Smooth muscle cell (in vitro differentiated cells): Measurements from ENCODE around the gene C9orf78. TPM values are rescaled to one million over a fixed set of nuclear protein-coding genes. Genes with fewer than 3 reads are reported as not detected.

Source experiments
- DNase-seq: peaks from one replicate; lab custom pipeline; 2025; ENCODE audit not compliant: unreplicated experiment; lab: John Stamatoyannopoulos, UW
- H2AFZ ChIP-seq: fragments of 200-600 bp; sonication (generic); 2 replicates; pipeline ENCODE4 v1.6.0; 2016; ENCODE audit warnings: antibody characterized with exemption, low read depth, mild to moderate bottlenecking
- H3F3A ChIP-seq: fragments of 200-600 bp; sonication (generic); 2 replicates; pipeline ENCODE4 v1.6.0; 2017; ENCODE audit warnings: antibody characterized with exemption, low read depth
- H3K27ac ChIP-seq: fragments of 200-600 bp; sonication (generic); 2 replicates; pipeline ENCODE4 v1.5.1; 2016; ENCODE audit warnings: low read depth, mild to moderate bottlenecking
- H3K27me3 ChIP-seq: fragments of 200-600 bp; sonication (generic); 2 replicates; pipeline ENCODE4 v1.6.1; 2016; ENCODE audit warnings: low read depth, mild to moderate bottlenecking
- H3K36me3 ChIP-seq: fragments of 200-600 bp; sonication (generic); 2 replicates; pipeline ENCODE4 v1.5.1; 2016; ENCODE audit warnings: low read depth
- H3K4me1 ChIP-seq: fragments of 200-600 bp; sonication (generic); 2 replicates; pipeline ENCODE4 v1.5.1; 2016; ENCODE audit warnings: low read depth
- H3K4me2 ChIP-seq: fragments of 200-600 bp; sonication (generic); 2 replicates; pipeline ENCODE4 v1.6.0; 2016; ENCODE audit warnings: mild to moderate bottlenecking
- H3K4me3 ChIP-seq: fragments of 200-600 bp; sonication (generic); 2 replicates; pipeline ENCODE4 v1.5.1; 2016; ENCODE audit warnings: mild to moderate bottlenecking
- H3K79me2 ChIP-seq: fragments of 200-600 bp; sonication (generic); 2 replicates; pipeline ENCODE4 v1.6.0; 2016; ENCODE audit warnings: low read depth, mild to moderate bottlenecking
- H3K9ac ChIP-seq: fragments of 200-600 bp; sonication (generic); 2 replicates; pipeline ENCODE4 v1.6.0; 2016; ENCODE audit warnings: low read depth
- H3K9me3 ChIP-seq: fragments of 200-600 bp; sonication (generic); replicated peaks from 2 replicates; pipeline ENCODE4 v1.5.1; 2016; ENCODE audit warnings: low read depth
- H4K20me1 ChIP-seq: fragments of 200-600 bp; sonication (generic); 2 replicates; pipeline ENCODE4 v1.6.0; 2016; ENCODE audit warnings: low read depth
- WGBS: methylation state at CpG from one replicate; pipeline ENCODE4 v1.1.7; 2016; ENCODE audit warnings: low lambda C conversion rate; 5-methylcytosine and 5-hydroxymethylcytosine counted together
- polyA plus RNA-seq: library from polyadenylated mRNA; unstranded; fragments of >200 nt; fragmentation: Nextera tagmentation; extraction: Ambion mirVana; gene quantifications from 2 replicates; pipeline ENCODE4 v1.2.1, GENCODE V29; 2016
- total RNA-seq: library from RNA; depleted of rRNA; stranded (reverse); fragments of >200 nt; gene quantifications from 2 replicates; pipeline ENCODE4 v1.2.3, GENCODE V29; 2014
- TF ChIP-seq, protein P1 (sequence below): fragments of 200-600 bp; sonication (generic); IDR thresholded peaks from 2 replicates; pipeline ENCODE4 v1.5.1; 2017; ENCODE audit warnings: borderline replicate concordance, mild to moderate bottlenecking, antibody characterized with exemption; ENCODE audit not compliant: insufficient read depth, poor library complexity, severe bottlenecking

C9orf78 gene
- total and polyA plus RNA-seq, 2 experiments from 2014 or later: 38.0 to 53.8 TPM

- WGBS: 30% methylated on average over 12 of the region's 12 CpGs
- Histone ChIP-seq H3K36me3 (no peaks in the 10 kb centered on the region), H2AFZ (no peak overlapping the region), H3K9ac (peak overlapping the region; percentile 7), H3K27me3 (no peaks in the 10 kb centered on the region), H3K4me2 (peak overlapping the region; percentile 78), H3K4me1 (peaks cover 12% of the 10 kb centered on the region), H3K27ac (peak overlapping the region; percentile 83), H3K79me2 (peaks cover 53% of the 10 kb centered on the region), H3F3A (peaks cover 16% of the 10 kb centered on the region), H4K20me1 (peaks cover 39% of the 10 kb centered on the region), H3K9me3 (no peaks in the 10 kb centered on the region), H3K4me3 (no peak overlapping the region)
- DNase-seq: no peak
- TF ChIP-seq, protein P1, sequence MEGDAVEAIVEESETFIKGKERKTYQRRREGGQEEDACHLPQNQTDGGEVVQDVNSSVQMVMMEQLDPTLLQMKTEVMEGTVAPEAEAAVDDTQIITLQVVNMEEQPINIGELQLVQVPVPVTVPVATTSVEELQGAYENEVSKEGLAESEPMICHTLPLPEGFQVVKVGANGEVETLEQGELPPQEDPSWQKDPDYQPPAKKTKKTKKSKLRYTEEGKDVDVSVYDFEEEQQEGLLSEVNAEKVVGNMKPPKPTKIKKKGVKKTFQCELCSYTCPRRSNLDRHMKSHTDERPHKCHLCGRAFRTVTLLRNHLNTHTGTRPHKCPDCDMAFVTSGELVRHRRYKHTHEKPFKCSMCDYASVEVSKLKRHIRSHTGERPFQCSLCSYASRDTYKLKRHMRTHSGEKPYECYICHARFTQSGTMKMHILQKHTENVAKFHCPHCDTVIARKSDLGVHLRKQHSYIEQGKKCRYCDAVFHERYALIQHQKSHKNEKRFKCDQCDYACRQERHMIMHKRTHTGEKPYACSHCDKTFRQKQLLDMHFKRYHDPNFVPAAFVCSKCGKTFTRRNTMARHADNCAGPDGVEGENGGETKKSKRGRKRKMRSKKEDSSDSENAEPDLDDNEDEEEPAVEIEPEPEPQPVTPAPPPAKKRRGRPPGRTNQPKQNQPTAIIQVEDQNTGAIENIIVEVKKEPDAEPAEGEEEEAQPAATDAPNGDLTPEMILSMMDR: no peak
These were observed 3.7 kb upstream of the C9orf78 start for GRCh38 chr9:129838707-129839259.

DNA sequence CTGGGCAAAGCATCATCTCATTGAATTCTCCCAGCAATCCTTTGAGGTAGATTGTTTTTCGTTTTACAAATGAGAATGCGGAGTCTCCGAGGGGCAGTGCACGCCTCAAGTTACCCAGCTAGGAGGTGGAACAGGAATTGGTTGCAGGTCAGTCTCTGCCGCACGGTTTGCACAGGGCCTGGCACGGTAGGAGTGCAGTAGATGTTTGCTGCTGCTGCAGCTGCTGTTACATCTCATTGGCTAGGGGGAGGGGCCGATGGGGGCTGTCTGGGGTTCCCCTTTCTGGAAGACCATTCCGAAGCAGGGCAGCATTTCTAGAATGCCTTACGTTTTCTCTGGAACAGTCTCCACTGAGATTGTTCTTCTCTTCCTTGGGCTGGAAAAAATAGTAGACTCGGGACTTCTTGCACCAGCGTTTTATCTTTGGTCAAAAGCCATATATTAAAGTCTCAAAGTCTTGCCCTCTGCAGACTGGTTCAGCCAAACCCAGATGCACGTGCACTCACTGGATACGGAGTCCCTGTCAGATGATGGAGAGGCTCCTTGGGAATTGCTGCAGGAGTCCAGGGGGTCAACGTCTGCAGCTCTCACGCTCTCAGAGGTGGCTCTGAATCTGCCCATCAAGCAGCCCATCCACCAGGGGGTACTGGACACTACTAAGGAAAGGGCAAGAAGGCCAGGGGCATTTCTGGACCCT, 1.4 kb upstream of the C9orf78 start:
- no peak overlapping the region for H3K27ac ChIP-seq
- peaks cover 4% of the 10 kb centered on the region for H3K36me3 ChIP-seq
- WGBS: 70% methylated on average over 16 of the region's 16 CpGs
- H3K4me3 ChIP-seq: peak overlapping the region; percentile 75
- no peaks in the 10 kb centered on the region for H3K9me3 ChIP-seq
- no peaks in the 10 kb centered on the region for H3K27me3 ChIP-seq
- H4K20me1 ChIP-seq: peaks cover 30% of the 10 kb centered on the region
- TF ChIP-seq, protein P1: no peak
- peak overlapping the region; percentile 97 for H3K9ac ChIP-seq
- peaks cover 16% of the 10 kb centered on the region for H3F3A ChIP-seq
- H3K4me2 ChIP-seq: peak overlapping the region; percentile 93
- no peak overlapping the region for H2AFZ ChIP-seq
- no peak for DNase-seq
- H3K79me2 ChIP-seq: peaks cover 44% of the 10 kb centered on the region
- H3K4me1 ChIP-seq: peaks cover 12% of the 10 kb centered on the region

- TF ChIP-seq, protein P1: no peak
- peak overlapping the region; percentile 93 for H3K4me2 ChIP-seq
- H3K9ac ChIP-seq: peak overlapping the region; percentile 97
- peak overlapping the region; percentile 90 for H2AFZ ChIP-seq
- H4K20me1 ChIP-seq: peaks cover 24% of the 10 kb centered on the region
- DNase-seq: no peak
- H3K79me2 ChIP-seq: peaks cover 39% of the 10 kb centered on the region
- peak overlapping the region; percentile 75 for H3K27ac ChIP-seq
- H3K27me3 ChIP-seq: no peaks in the 10 kb centered on the region
- H3K4me1 ChIP-seq: peaks cover 12% of the 10 kb centered on the region
- WGBS: 2% methylated on average over 19 of the region's 19 CpGs
- H3F3A ChIP-seq: peaks cover 16% of the 10 kb centered on the region
- H3K9me3 ChIP-seq: no peaks in the 10 kb centered on the region
- peak overlapping the region; percentile 75 for H3K4me3 ChIP-seq
- H3K36me3 ChIP-seq: peaks cover 9% of the 10 kb centered on the region
These were observed 767 bp upstream of the C9orf78 start for GRCh38 chr9:129835860-129836223.
